IPS-NIHi11 (cell line): ENCODE measurements around the gene GRIK4.

Experiments used
- DNase-seq: peaks from one replicate; pipeline ENCODE4 v3.0.0; 2012; ENCODE audit warnings: mixed read lengths, low spot score

GRIK4 gene

GRCh38 chr11:120547811-120548681 lies 36.5 kb downstream of the GRIK4 start:
- peak; percentile 64 for DNase-seq

- DNase-seq: no peak
Measured at GRCh38 chr11:120548682-120549209, 37.2 kb downstream of the GRIK4 start.

- no peak for DNase-seq
Measured at GRCh38 chr11:120549346-120549745, 37.8 kb downstream of the GRIK4 start.

- no peak for DNase-seq
Measured at GRCh38 chr11:120550007-120550406, 38.5 kb downstream of the GRIK4 start.

GRCh38 chr11:120551191-120551590 lies 39.6 kb downstream of the GRIK4 start:
- DNase-seq: no peak

- DNase-seq: peak; percentile 50
Measured at GRCh38 chr11:120554766-120555432, 43.4 kb downstream of the GRIK4 start.

DNA sequence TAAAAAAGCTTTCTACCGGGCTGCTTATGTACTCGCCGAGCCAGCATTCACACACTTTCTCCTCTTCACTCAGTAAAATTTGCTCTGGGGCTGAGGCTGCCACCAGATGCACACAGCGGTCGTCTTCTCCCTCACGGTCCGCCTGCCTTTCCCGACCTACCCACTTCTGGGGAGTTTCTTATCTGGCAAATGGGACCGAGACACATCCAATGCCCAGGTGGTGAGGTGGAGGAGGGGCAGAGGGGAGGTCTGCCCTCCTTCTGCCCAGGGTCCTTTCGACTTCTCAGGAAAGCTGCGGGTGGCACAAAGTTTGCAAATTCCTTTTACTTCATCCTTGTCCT lies 43.9 kb downstream of the GRIK4 start:
- no peak for DNase-seq

- DNase-seq: no peak
Measured at GRCh38 chr11:120556797-120557196, 45.2 kb downstream of the GRIK4 start.

DNA sequence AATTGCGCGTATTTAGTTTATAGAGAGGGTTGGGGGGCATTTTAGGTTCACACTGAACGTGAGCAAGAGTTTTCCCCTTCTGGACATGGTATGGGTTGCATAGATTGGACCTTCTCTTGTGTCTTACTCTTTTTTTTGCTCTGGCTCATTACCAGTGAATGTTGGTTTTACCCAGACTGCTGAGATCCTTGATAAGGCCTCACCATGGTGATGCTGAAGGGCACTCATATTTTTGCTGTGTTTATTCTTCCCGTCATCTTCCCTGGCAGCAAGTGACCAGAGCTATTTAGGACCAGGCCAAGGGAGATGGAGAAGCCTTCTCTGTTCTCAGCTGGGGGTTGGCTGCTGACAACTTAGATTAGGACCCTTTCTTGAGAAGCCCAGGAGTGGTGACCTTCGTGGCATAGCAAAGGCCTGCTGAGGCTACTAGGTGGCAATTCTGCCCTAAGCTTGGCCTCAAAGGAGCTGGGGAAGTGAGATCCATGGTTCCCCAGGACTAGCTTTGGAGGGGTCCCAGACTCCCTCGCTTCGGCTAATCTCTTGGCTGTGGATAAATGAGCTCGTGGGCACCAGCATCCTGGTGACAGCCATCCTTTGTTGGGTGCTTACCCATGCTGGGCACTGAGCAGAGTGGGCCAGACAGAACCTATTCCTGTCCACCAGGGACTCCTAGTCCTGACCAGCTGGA lies 47.3 kb downstream of the GRIK4 start:
- DNase-seq: no peak

DNA sequence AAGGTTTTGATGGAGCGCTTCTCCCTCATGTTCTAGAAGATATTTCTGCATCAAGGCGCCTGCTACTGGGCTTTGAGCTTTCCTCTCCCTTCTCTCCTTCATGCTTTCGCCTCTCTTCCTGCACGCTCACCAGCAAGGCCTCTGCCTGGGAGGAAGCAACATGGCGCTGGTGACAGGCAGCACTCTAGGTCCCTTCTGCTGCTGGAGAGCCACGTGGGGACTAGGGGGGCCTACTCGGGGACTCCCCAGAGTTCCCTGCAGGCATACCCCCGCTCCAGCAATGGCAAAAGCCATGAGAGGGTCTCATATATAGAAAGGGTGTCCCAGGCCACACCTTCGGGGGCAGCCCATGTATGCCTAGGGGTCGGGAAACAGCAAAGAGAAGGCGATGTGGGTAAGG lies 49.7 kb downstream of the GRIK4 start:
- DNase-seq: peak; percentile 1

DNA sequence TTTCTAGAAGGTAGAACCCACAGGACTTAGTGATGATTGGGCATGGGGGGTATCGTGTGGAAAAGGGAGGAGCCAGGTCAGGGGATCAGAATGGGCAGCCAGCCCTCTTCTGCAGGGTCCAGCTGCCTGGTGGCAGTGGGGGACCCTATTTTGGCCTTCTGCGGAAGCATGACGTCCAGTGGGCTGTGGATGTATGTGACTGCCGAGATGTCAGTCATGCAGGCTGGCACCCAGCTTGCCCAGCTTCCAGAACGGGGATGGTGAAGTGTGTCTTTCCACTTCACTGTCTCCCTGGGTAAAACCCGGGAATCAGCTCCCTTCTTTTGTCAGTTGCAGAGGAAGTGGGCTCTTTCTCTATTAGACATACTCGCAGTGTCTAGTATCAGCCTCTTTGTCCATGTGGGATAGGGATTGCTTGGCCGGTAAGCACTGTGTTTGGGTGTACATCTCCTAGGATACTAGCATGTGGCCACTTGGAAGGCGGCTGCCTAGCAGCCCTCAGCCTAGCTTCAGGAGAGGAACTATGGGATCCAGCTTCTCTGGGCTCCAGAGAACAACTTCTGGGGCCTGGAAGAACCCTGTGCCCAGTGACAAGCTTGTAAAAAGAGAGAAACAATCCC lies 51.4 kb downstream of the GRIK4 start:
- DNase-seq: peak; percentile 7

DNA sequence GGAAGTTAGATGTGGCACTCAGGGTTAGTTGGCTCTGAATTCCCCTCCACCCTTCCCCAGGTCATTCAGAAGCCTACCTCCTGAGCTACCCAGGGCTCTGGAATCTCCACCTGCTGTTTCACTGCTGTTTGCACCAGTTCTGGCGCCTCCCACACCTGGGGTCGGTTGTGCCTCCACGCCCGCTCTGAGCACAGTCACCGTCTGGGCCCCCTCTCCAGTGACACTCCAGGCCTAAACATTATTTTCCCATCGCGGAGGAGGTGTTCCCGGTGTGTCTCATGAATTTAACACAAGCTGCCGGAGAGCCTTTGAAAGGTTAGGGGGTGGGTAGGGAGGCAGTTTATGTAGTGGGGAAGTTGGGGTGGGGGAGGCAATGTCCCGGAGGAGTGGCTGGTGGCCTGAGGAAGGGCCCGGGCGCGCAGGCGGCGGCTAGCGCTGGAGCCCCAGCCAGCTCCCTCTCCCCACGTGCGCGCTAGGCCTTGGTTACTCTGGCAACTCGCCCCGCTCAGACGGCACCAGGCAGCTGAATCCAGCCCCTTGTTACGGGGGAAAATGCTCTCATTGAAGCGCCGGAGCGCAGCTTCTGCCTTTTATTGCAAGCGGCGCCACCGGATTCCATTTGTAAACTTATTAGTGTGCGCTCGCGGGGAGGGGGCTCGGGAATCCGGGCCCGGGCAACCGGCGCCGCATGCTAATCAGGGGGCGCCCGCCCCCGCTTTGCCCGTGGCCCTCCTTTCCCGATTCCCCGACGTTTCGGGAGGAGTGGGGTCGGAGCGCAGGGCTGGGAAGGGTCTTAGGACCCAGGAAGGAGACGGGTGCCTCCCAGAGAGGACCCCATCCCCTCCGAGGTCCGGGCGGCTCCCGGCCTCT lies 52.4 kb downstream of the GRIK4 start:
- peak; percentile 68 for DNase-seq

- DNase-seq: peak; percentile 64
Measured at GRCh38 chr11:120564573-120565311, 53.2 kb downstream of the GRIK4 start.

- peak; percentile 16 for DNase-seq
Measured at GRCh38 chr11:120565466-120566155, 54.1 kb downstream of the GRIK4 start.

- DNase-seq: peak; percentile 38
Measured at GRCh38 chr11:120566176-120566575, 54.6 kb downstream of the GRIK4 start.

GRCh38 chr11:120568572-120569307 lies 57.2 kb downstream of the GRIK4 start:
- DNase-seq: no peak

GRCh38 chr11:120569861-120570260 lies 58.3 kb downstream of the GRIK4 start:
- no peak for DNase-seq

- no peak for DNase-seq
Measured at GRCh38 chr11:120571476-120571875, 59.9 kb downstream of the GRIK4 start.

DNA sequence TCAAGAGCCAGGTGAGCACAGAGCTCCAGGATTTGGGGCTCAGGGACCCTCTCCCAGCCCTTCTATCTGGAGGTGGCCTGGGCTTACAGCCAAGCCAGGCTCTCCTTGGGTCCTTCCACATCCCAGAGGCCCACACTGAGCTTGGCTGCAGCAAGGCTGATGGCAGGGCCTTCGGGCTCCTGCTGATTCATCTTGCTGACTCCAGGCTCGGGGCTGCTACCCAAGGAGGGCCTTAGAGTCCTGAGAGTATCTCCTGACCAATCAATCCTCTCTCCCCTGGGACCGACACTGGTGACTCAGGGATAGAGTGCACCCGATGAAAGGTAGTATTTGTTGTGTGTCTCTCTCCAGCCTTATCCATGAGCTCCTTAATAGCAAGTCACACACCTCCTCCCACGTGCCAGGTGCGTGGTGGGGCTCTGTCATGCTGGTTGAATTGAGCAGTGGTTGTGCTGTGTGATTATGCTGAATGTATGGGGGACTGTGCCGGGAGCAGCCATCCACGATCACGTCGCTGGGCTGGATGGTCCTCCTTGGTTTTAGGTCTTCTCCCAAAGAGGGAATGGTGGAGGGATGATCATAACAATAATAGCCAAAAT lies 62.3 kb downstream of the GRIK4 start:
- DNase-seq: no peak
